Myometrial cell (primary cell): ENCODE measurements around the gene WNT3. TPM values are rescaled to one million over a fixed set of nuclear protein-coding genes. Genes with fewer than 3 reads are reported as not detected.

Experiments used
- total RNA-seq: library from RNA; depleted of rRNA; stranded (reverse); fragments of >200 nt; gene quantifications from 2 replicates; pipeline ENCODE4 v1.2.3, GENCODE V29; 2015

The WNT3 gene, protein sequence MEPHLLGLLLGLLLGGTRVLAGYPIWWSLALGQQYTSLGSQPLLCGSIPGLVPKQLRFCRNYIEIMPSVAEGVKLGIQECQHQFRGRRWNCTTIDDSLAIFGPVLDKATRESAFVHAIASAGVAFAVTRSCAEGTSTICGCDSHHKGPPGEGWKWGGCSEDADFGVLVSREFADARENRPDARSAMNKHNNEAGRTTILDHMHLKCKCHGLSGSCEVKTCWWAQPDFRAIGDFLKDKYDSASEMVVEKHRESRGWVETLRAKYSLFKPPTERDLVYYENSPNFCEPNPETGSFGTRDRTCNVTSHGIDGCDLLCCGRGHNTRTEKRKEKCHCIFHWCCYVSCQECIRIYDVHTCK
- 1.2 and 2.3 TPM in 2 replicates for total RNA-seq

DNA sequence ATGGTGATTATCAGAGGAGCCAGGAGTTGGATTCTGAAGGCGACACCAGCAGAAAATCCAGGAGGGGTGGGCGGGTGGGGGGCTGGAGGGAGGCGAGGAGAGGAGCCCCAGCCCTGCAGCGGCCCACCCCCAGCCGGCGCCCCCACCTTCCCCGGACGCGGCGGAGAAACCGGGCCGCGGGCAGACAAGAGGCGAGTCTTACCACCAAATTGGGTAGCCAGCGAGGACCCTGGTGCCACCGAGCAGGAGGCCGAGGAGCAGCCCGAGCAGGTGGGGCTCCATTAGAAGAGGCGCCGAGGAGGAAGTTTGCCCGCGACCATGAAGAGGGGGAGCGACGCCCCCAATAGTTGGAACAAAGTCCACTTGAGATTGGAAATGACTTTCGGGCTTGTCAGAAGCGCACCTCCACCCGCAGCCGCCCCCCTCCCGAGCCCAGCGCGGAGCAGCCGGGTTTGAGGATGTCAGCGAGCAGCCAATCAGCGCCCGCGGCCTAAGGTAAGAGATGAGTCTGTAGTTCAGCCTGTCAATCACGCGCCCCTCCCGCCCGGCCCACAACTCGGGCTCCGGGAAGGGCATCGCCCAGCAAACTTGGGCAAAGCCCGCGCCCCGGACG is at the start of gene WNT3:
WNT3 (minus strand) TSS at position 377 of the 613 bp plus-strand sequence; CDS start at position 282, 95 bp downstream.

DNA sequence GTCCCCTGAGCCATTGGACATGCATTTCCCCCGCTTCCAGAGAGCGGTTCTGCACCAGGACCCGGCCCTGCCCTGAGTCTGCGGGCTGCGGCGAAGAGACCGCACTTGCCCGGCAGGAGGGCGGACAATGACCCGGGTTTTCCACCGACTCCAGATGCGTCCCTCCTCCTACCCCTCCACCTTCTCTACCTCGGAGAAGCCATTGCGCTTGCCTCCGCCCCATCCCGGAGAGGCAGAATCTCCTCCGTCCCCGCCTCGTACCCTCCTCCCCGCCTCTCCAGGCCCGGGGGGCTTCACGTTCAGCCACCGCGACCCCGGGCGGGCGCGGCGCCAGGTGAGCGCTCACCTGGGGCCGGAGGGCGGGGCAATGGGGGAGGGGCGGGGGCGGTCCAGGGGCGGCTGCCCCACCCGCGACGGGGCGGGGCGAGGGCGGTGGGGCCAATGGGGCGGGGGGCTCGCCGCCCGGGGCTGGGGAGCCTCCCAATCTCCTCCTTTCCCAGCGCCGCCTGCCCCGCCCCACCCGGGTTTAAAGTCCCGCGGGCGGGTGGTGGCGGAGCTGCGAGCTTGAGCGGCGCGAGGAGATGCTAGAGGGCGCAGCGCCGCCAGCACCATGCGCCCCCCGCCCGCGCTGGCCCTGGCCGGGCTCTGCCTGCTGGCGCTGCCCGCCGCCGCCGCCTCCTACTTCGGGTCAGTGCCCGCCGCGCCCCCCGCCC is 32.7 kb upstream of the WNT3 start, which contains the start of gene WNT9B:
WNT9B (plus strand) TSS at position 555 of the 713 bp plus-strand sequence; CDS start at position 611, 56 bp downstream.

Other genes starting within 250 kb of the WNT3 start
- gene ARL17A, start 239.0 kb downstream of the WNT3 start, total RNA-seq = 8.2 and 10.4 TPM in 2 replicates
- 39.5 and 51.3 TPM in 2 replicates for gene NSF, start 228.0 kb downstream of the WNT3 start, total RNA-seq
- gene WNT9B, start 32.9 kb upstream of the WNT3 start, total RNA-seq = not detected in 2 replicates
- gene GOSR2, start 104.5 kb upstream of the WNT3 start, total RNA-seq = 42.0 and 43.0 TPM in 2 replicates
- not detected in 2 replicates for gene RPRML, start 160.6 kb upstream of the WNT3 start, total RNA-seq